ENCODE measurements around the gene PRSS50. TPM values are rescaled to one million over a fixed set of nuclear protein-coding genes. Genes with fewer than 3 reads are reported as not detected.
A peak's percentile ranks its signal among the peaks of the same experiment; 100 is the strongest.

The PRSS50 gene
- polyA plus RNA-seq, 1 experiment: not detected

- CTCF ChIA-PET: interaction anchor here (1.0 kb wide), 1 partner anchor 162 kb away, joined by 5 read pairs; no protein-coding TSS in a partner anchor
- POLR2A ChIA-PET: no interaction called here
- no peak for DNase-seq (ENCODE audit: low read depth)
- H3K4me3 ChIP-seq (ENCODE audit: low read depth, low read length): no peak overlapping the region
- peaks cover 6% of the 10 kb centered on the region for H3K27me3 ChIP-seq (ENCODE audit: control insufficient read depth, insufficient read depth, low read length)
- TF ChIP-seq, protein P1, sequence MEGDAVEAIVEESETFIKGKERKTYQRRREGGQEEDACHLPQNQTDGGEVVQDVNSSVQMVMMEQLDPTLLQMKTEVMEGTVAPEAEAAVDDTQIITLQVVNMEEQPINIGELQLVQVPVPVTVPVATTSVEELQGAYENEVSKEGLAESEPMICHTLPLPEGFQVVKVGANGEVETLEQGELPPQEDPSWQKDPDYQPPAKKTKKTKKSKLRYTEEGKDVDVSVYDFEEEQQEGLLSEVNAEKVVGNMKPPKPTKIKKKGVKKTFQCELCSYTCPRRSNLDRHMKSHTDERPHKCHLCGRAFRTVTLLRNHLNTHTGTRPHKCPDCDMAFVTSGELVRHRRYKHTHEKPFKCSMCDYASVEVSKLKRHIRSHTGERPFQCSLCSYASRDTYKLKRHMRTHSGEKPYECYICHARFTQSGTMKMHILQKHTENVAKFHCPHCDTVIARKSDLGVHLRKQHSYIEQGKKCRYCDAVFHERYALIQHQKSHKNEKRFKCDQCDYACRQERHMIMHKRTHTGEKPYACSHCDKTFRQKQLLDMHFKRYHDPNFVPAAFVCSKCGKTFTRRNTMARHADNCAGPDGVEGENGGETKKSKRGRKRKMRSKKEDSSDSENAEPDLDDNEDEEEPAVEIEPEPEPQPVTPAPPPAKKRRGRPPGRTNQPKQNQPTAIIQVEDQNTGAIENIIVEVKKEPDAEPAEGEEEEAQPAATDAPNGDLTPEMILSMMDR (IDR thresholded peaks at IDR 0.05; ENCODE audit: insufficient read depth, low read depth, low read length): 0 out of 2 replicates have a peak, but pooled peaks have one; percentile 9
- no peaks in the 10 kb centered on the region for H3K36me3 ChIP-seq (ENCODE audit: control insufficient read depth, insufficient read depth, low read length)
Observed at GRCh38 chr3:46733026-46733800, 15.5 kb upstream of the PRSS50 start.

DNA sequence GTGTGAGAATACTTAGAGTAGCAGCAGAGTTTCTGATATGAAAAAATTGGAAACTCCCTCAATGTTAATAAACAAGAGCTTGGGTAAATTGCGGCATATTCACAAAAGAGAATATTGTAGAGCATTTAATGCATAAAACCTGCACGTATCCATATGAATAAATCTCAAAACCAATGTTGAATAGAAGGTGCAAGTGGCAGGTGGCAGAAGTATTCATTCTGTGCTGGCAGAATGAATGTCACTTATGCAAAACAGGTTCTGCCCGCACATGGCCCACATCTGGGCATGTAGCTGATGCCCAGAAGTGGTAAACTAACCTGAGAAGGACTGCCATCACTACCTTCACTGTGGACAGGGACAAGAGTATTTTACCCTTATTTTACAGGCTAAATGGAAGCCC is 14.1 kb upstream of the PRSS50 start:
- ChIA-PET CTCF (no interaction called here), POLR2A (no interaction called here)
- no peaks in the 10 kb centered on the region for H3K36me3 ChIP-seq (ENCODE audit: control insufficient read depth, insufficient read depth, low read length)
- H3K4me3 ChIP-seq (ENCODE audit: low read depth, low read length): no peak overlapping the region
- TF ChIP-seq, protein P1 (IDR thresholded peaks at IDR 0.05; ENCODE audit: insufficient read depth, low read depth, low read length): no peak
- peaks cover 6% of the 10 kb centered on the region for H3K27me3 ChIP-seq (ENCODE audit: control insufficient read depth, insufficient read depth, low read length)
- DNase-seq (ENCODE audit: low read depth): no peak

DNA sequence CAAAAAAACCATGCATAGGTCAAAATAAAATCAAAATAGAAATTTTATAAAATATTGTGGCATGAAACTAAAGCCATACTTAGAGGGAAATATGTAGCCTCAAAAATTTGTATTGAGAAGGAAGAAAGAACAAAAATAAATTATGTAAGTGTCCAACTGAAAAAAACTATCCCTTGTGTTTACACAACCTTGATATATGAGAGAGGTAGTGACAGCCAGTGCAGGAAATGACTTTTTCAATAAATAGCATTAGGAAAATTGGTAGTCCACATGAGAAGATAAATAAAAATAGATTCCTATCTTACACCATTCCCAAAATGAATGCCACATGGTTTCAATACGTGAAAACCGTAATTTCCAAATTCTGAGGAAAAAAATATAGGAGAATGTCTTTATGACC is 13.2 kb upstream of the PRSS50 start:
- Histone ChIP-seq H3K4me3 (ENCODE audit: low read depth, low read length) (no peak overlapping the region), H3K27me3 (ENCODE audit: control insufficient read depth, insufficient read depth, low read length) (peaks cover 6% of the 10 kb centered on the region), H3K36me3 (ENCODE audit: control insufficient read depth, insufficient read depth, low read length) (no peaks in the 10 kb centered on the region)
- POLR2A ChIA-PET: no interaction called here
- TF ChIP-seq, protein P1 (IDR thresholded peaks at IDR 0.05; ENCODE audit: insufficient read depth, low read depth, low read length): no peak
- DNase-seq (ENCODE audit: low read depth): no peak
- CTCF ChIA-PET: no interaction called here

GRCh38 chr3:46729038-46729437 is 11.4 kb upstream of the PRSS50 start:
- Histone ChIP-seq H3K4me3 (ENCODE audit: low read depth, low read length) (no peak overlapping the region), H3K27me3 (ENCODE audit: control insufficient read depth, insufficient read depth, low read length) (peaks cover 4% of the 10 kb centered on the region), H3K36me3 (ENCODE audit: control insufficient read depth, insufficient read depth, low read length) (no peaks in the 10 kb centered on the region)
- CTCF ChIA-PET: interaction anchor here (0.6 kb wide), 1 partner anchor 32 kb away, joined by 3 read pairs; no protein-coding TSS in a partner anchor
- TF ChIP-seq, protein P1 (IDR thresholded peaks at IDR 0.05; ENCODE audit: insufficient read depth, low read depth, low read length): no peak
- POLR2A ChIA-PET: no interaction called here
- no peak for DNase-seq (ENCODE audit: low read depth)

GRCh38 chr3:46725621-46726314 is 8.1 kb upstream of the PRSS50 start:
- Histone ChIP-seq H3K4me3 (ENCODE audit: low read depth, low read length) (no peak overlapping the region), H3K27me3 (ENCODE audit: control insufficient read depth, insufficient read depth, low read length) (peaks cover 4% of the 10 kb centered on the region), H3K36me3 (ENCODE audit: control insufficient read depth, insufficient read depth, low read length) (no peaks in the 10 kb centered on the region)
- CTCF ChIA-PET: no interaction called here
- TF ChIP-seq, protein P1 (IDR thresholded peaks at IDR 0.05; ENCODE audit: insufficient read depth, low read depth, low read length): no peak
- DNase-seq (ENCODE audit: low read depth): no peak
- POLR2A ChIA-PET: no interaction called here
